BJ (cell line): ENCODE measurements around the gene TRMT61B. TPM values are rescaled to one million over a fixed set of nuclear protein-coding genes. Genes with fewer than 3 reads are reported as not detected.

ENCODE experiments used
- CTCF ChIA-PET: fragments of 350-600 bp; formaldehyde crosslinking; extraction: SDS; loops from one replicate; lab custom pipeline; 2021; ENCODE audit warnings: antibody characterized with exemption, inconsistent platforms; lab: Yijun Ruan, JAX
- POLR2A ChIA-PET: fragments of 300-600 bp; sonication (Branson Sonifier 250); formaldehyde crosslinking; extraction: SDS; loops from one replicate; lab custom pipeline; 2021; ENCODE audit warnings: antibody characterized with exemption; lab: Charles Lee
- DNase-seq: peaks from one replicate; pipeline ENCODE4 v3.0.0-alpha.2; 2011; ENCODE audit warnings: low read depth
- H3K27me3 ChIP-seq: 2 replicates; pipeline ENCODE4 v1.6.0; 2011; ENCODE audit warnings: low read length; ENCODE audit not compliant: control insufficient read depth, insufficient read depth
- H3K36me3 ChIP-seq: 2 replicates; pipeline ENCODE4 v1.5.1; 2011; ENCODE audit warnings: low read length; ENCODE audit not compliant: control insufficient read depth, insufficient read depth
- H3K4me3 ChIP-seq: 2 replicates; pipeline ENCODE4 v1.5.1; 2011; ENCODE audit warnings: low read depth, mild to moderate bottlenecking, control low read depth, low read length
- CTCF ChIP-seq: IDR thresholded peaks from 2 replicates; pipeline ENCODE4 v1.5.1; 2011; ENCODE audit warnings: low read depth, mild to moderate bottlenecking, control low read depth, inconsistent platforms, low read length, moderate library complexity; ENCODE audit not compliant: insufficient read depth
- polyA plus RNA-seq: library from polyadenylated mRNA; depleted of rRNA; stranded (reverse); fragments of >200 nt; gene quantifications from 2 replicates; pipeline ENCODE4 v1.2.3, GENCODE V29; 2011

The TRMT61B gene
- polyA plus RNA-seq, 1 experiment = 8.0 TPM

- no peaks in the 10 kb centered on the region; the same call in 1 of the 2 replicates for H3K36me3 ChIP-seq
- DNase-seq = no peak
- peak overlapping the region; percentile 23 for H3K4me3 ChIP-seq
- ChIA-PET POLR2A (interaction anchor here (0.6 kb wide), 1 partner anchor 42 kb away, joined by 3 read pairs; no protein-coding TSS in a partner anchor), CTCF (interaction anchor here (1.0 kb wide), 1 partner anchor 35 kb away, joined by 3 read pairs; no protein-coding TSS in a partner anchor)
- no peak for TF ChIP-seq CTCF
- no peaks in the 10 kb centered on the region for H3K27me3 ChIP-seq
These were observed 1.5 kb downstream of the TRMT61B start for GRCh38 chr2:28868611-28869010.

- POLR2A ChIA-PET = no interaction called here
These were observed 14.1 kb downstream of the TRMT61B start for GRCh38 chr2:28855977-28856376.

GRCh38 chr2:28855193-28855592 is 14.9 kb downstream of the TRMT61B start:
- DNase-seq = no peak
- ChIA-PET POLR2A (no interaction called here), CTCF (no interaction called here)
- 0 out of 2 replicates have a peak, but pooled peaks cover 1% of the 10 kb centered on the region for H3K36me3 ChIP-seq
- H3K27me3 ChIP-seq = no peaks in the 10 kb centered on the region
- TF ChIP-seq CTCF = no peak
- H3K4me3 ChIP-seq = no peak overlapping the region

More at GRCh38 chr2:28855977-28856376, 14.1 kb downstream of the TRMT61B start:
- Histone ChIP-seq H3K36me3 (0 out of 2 replicates have a peak, but pooled peaks cover 3% of the 10 kb centered on the region), H3K27me3 (no peaks in the 10 kb centered on the region), H3K4me3 (no peak overlapping the region)
- DNase-seq = no peak
- TF ChIP-seq CTCF = no peak
- CTCF ChIA-PET = no interaction called here

GRCh38 chr2:28842042-28842441 is 28.1 kb downstream of the TRMT61B start:
- CTCF ChIA-PET = no interaction called here
- no peak for DNase-seq
- H3K27me3 ChIP-seq = no peaks in the 10 kb centered on the region
- POLR2A ChIA-PET = no interaction called here
- H3K4me3 ChIP-seq = no peak overlapping the region
- TF ChIP-seq CTCF = no peak
- no peaks in the 10 kb centered on the region for H3K36me3 ChIP-seq

GRCh38 chr2:28838971-28839370 is 31.1 kb downstream of the TRMT61B start:
- H3K36me3 ChIP-seq = no peaks in the 10 kb centered on the region
- POLR2A ChIA-PET = no interaction called here
- CTCF ChIA-PET = interaction anchor here (1.8 kb wide), 1 partner anchor 16 kb away, joined by 12 read pairs; no protein-coding TSS in a partner anchor
- no peak for DNase-seq
- TF ChIP-seq CTCF = no peak
- H3K4me3 ChIP-seq = no peak overlapping the region
- no peaks in the 10 kb centered on the region for H3K27me3 ChIP-seq
